Retinal pigment epithelial cell (primary cell): ENCODE data around the gene NBEAL1.
"Not testable (repeated sequence)": the region's sequence is repeated elsewhere in the genome, so short reads cannot be mapped to it uniquely, and the experiment has no call there.

Experiments used
- DNase-seq: peaks from one replicate; pipeline ENCODE4 v3.0.0-alpha.2; 2010; ENCODE audit warnings: low read depth
- H3K4me3 ChIP-seq: 2 replicates; pipeline ENCODE4 v1.5.1; 2011; ENCODE audit warnings: mild to moderate bottlenecking, low read length, control low read depth, moderate library complexity
- CTCF ChIP-seq: conservative IDR thresholded peaks from 2 replicates; pipeline ENCODE4 v1.5.1; 2011; ENCODE audit warnings: low read depth, low read length, control low read depth, inconsistent platforms

The NBEAL1 gene

GRCh38 chr2:203252818-203253217 lies 238.1 kb downstream of the NBEAL1 start:
- DNase-seq, result no peak
- no peak overlapping the region for H3K4me3 ChIP-seq
- TF ChIP-seq CTCF, result no peak

GRCh38 chr2:203253422-203254095 lies 238.9 kb downstream of the NBEAL1 start:
- H3K4me3 ChIP-seq, DNase-seq: not testable (repeated sequence)

- DNase-seq, result no peak
- H3K4me3 ChIP-seq, result no peak overlapping the region
- no peak for TF ChIP-seq CTCF
These were observed 246.9 kb downstream of the NBEAL1 start for GRCh38 chr2:203261326-203262159.
